C4-2B (cell line): Measurements from ENCODE around the gene OLFM4.

Source experiments
- H3K27ac ChIP-seq: fragments of 450-650 bp; 2 replicates; pipeline ENCODE4 v1.5.1; 2017
- ZFX ChIP-seq: fragments of 450-650 bp; IDR thresholded peaks from 2 replicates; pipeline ENCODE4 v1.6.1; 2017
- TF ChIP-seq, protein P1 (sequence below): fragments of 450-650 bp; conservative IDR thresholded peaks from 2 replicates; pipeline ENCODE4 v1.5.1; 2017; ENCODE audit warnings: mild to moderate bottlenecking

The OLFM4 gene, protein sequence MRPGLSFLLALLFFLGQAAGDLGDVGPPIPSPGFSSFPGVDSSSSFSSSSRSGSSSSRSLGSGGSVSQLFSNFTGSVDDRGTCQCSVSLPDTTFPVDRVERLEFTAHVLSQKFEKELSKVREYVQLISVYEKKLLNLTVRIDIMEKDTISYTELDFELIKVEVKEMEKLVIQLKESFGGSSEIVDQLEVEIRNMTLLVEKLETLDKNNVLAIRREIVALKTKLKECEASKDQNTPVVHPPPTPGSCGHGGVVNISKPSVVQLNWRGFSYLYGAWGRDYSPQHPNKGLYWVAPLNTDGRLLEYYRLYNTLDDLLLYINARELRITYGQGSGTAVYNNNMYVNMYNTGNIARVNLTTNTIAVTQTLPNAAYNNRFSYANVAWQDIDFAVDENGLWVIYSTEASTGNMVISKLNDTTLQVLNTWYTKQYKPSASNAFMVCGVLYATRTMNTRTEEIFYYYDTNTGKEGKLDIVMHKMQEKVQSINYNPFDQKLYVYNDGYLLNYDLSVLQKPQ

DNA sequence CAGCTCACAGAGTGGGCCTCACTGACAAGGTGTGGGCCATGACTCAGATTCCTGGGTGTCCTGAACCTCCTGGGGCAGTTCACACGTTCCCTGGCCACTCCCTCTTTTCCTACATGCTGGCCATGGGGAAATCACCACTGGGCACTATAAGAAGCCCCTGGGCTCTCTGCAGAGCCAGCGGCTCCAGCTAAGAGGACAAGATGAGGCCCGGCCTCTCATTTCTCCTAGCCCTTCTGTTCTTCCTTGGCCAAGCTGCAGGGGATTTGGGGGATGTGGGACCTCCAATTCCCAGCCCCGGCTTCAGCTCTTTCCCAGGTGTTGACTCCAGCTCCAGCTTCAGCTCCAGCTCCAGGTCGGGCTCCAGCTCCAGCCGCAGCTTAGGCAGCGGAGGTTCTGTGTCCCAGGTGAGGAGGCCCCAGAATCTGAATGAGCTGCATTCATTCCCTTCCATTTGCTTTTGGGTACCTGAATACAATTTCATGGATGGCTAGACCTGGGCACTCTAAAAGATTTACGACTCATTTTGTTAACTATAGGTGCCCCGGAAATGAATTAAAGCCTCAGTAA, at the start of gene OLFM4:
OLFM4 (plus strand) TSS at position 177 of the 567 bp plus-strand sequence; CDS start at position 201, 24 bp downstream.
- H3K27ac ChIP-seq: no peak within 1 kb of the TSS
- no peak for TF ChIP-seq ZFX
- TF ChIP-seq, protein P1, sequence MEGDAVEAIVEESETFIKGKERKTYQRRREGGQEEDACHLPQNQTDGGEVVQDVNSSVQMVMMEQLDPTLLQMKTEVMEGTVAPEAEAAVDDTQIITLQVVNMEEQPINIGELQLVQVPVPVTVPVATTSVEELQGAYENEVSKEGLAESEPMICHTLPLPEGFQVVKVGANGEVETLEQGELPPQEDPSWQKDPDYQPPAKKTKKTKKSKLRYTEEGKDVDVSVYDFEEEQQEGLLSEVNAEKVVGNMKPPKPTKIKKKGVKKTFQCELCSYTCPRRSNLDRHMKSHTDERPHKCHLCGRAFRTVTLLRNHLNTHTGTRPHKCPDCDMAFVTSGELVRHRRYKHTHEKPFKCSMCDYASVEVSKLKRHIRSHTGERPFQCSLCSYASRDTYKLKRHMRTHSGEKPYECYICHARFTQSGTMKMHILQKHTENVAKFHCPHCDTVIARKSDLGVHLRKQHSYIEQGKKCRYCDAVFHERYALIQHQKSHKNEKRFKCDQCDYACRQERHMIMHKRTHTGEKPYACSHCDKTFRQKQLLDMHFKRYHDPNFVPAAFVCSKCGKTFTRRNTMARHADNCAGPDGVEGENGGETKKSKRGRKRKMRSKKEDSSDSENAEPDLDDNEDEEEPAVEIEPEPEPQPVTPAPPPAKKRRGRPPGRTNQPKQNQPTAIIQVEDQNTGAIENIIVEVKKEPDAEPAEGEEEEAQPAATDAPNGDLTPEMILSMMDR: no peak

DNA sequence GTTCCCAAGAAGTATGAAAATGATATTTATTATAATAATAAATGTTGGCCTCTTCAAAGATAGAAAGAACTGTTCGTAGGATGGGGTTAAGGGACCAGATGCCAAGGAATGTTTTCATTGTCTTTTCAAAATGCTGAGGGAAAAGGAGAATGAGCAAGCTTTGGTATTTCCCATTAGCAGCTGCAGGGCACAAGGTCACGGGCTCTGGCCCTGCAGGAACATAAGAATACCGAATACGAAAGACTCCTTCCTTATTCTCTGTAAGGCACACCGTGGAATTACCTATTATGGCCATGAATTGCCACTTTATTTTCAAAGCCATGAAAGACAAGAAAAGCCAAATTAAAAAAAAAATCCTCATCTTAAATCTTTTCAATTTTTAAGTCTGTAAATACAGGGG, 49.6 kb upstream of the OLFM4 start:
- no peak for TF ChIP-seq ZFX
- TF ChIP-seq, protein P1: no peak
- H3K27ac ChIP-seq: no peak overlapping the region

DNA sequence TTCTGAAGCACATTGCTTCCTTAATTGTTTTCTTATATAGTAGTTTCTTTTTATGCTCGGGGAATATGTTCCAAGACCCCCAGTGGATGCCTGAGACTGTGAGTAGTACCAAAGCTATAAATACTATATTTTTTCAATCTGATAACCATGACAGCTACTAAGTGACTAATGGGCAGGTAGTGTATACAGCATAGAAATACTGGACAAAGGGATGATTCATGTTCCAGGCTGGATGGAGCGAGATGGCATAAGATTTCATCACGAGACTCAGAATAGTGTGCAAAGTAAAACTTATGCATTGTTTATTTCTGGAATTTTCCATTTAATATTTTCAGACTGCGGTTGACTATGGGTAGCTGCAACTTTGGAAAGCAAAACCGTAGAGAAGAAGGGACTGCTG, 47.9 kb upstream of the OLFM4 start:
- no peak for TF ChIP-seq ZFX
- TF ChIP-seq, protein P1: no peak
- no peak overlapping the region for H3K27ac ChIP-seq

DNA sequence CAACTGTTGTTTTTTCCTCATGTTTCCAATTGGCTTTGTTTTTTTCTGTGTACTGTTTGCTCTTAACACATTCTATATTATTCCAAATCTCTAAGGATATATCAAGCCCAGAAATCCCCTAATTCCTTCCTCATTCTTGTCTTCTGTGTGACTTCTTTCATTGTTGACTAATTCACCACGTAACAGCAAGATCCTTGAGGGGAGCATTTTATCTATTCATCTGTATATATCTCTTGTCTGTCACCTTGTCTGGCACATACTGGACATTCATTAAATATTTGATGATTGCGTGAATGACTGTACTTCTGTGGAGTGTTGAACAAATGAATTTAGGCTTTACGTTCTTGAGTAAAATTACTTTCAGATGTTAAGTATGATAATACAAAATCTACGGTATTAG, 44.8 kb upstream of the OLFM4 start:
- TF ChIP-seq ZFX: no peak
- H3K27ac ChIP-seq: no peak overlapping the region

DNA sequence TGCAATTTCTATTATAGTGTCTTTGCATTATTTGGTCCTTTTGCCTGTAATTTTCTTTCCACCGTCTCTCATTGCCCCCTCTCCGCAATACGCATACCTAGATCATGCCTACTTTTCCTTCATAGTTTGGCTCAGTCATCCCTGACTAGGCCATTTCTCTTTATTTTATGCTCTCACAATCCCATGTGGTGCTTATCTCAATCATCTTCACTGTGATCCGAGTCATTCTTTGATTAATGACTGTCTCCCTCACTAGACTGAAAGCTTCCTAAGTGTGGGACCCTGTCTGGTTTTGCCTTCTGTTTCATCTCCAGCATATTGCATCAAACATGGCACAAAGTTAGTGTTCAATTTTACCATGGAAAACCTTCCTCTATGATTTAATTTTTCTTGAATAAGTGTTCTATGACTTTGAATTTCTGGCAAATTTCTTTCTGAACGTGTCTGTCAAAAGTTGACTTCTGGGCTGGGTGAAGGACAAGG, 43.7 kb upstream of the OLFM4 start:
- TF ChIP-seq, protein P1: no peak
- no peak for TF ChIP-seq ZFX
- no peak overlapping the region for H3K27ac ChIP-seq

DNA sequence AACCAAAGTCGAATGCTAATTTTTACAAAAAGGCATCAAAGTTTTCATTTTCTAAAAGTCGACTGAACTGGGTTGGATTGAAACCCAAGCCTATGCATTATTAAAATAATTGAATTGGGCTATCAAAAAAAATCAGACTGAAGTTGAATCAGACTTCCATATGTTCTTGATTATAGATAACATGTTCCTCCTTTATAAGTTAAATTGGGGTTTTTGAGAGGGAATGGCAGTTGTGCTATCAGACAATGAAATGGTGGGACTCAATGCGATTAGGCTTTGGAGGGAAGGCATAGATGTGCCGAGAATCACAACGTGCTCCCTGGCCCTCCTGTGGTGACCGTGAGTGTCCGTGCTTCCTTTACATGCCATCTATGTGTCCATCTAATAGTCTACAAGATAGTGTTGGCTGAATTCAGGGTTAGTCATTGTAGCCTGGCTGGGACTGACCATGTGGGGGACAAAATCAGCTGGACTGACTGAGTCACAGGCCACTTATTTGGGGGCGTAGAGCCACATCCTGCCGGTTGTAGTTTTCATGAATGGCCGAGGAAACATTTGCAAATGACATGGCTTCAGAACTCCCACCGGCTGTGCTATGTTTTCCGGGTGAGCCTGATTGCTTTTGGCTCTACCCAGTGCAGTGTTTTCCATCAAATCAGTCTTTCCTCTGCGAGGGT, 37.1 kb upstream of the OLFM4 start:
- TF ChIP-seq, protein P1: no peak

DNA sequence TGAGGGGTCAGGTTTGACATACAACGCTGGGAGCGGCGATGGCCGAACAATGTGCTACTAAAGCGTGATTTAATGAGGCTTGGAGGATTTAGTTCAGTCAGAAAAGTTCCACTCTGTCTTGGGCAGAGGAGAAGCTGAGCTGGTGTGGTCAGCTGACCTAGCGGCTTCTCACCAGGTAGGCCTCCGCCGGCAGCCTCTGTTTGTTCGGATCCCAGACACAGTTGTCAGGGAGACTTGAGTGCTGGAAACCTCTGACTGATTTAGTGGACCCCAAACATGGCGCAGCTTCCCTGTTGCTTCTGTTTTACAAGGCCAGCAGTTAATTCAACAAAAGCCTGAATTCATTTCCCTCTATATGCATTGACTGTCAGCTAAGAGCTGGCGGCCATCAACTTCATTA, 36.5 kb upstream of the OLFM4 start:
- TF ChIP-seq ZFX: no peak
- TF ChIP-seq, protein P1: no peak
- no peak overlapping the region for H3K27ac ChIP-seq

More for the DNA sequence above, 37.1 kb upstream of the OLFM4 start:
- H3K27ac ChIP-seq: no peak overlapping the region
